GM21423 (cell line): ENCODE measurements around the gene QRFPR.
"Not testable (repeated sequence)": the region's sequence is repeated elsewhere in the genome, so short reads cannot be mapped to it uniquely, and the experiment has no call there.

Experiments used
- ATAC-seq: cut with Tn5 transposase; IDR thresholded peaks from one replicate; pipeline ENCODE4 v1.9.1; 2021; ENCODE audit warnings: mild to moderate bottlenecking, moderate library complexity; ENCODE audit not compliant: unreplicated experiment

Gene QRFPR

DNA sequence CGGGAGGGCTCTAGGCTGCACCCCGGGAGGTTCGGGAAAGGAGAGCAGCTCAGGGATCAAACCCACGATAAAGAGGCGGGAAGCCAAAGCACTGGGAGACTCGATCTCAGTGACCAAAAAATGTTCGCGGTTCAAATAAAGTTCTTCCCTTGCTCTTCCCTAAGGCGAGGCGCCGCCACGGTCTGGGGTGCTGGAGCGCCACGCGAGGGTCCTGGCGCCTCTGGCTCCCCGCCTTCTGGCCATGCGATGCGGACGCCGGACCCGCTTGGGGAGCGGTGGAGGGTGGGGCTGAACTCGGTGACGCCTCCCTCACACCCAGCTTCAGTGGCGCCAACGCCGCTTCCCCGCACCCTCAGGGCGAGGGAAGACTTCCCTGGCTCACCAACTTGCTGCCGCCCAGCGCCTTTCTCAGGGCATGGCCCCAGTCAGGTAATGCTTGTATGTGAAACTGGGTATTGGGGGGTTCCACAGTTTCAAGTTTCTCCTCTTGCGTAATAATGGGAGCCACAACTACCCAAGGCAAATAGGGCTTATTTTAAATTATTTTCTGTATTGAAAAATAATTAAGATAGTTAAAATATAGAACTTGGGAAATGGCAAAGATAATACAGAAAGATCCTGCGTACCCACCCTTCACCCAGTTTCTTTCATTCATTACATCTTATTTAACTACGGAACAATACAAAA, at the start of gene QRFPR:
QRFPR (minus strand) TSS at position 243 of the 687 bp plus-strand sequence. CDS start 371 bp downstream, outside the sequence.
- ATAC-seq = no peak

DNA sequence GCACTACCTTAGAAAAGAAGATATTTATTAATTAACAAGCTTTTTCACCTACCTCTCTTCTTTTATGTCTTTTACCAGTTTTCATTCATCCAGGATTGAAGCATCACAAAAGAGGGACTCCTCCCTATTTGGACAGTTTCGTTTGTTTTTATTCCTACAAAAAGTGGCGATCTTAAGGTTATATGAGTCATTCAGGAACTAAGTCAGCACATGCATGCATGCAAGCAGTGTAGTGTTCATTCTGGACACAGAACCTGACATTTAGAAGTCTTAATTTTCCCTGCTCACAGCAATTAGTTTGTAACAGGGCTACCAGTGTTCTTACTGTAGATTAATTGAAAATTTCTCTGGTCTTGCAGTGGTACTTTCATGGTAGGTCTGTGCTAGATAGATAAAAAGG, 47.9 kb upstream of the QRFPR start:
- no peak for ATAC-seq

- no peak for ATAC-seq
Measured at GRCh38 chr4:121421594-121421993, 40.8 kb upstream of the QRFPR start.

DNA sequence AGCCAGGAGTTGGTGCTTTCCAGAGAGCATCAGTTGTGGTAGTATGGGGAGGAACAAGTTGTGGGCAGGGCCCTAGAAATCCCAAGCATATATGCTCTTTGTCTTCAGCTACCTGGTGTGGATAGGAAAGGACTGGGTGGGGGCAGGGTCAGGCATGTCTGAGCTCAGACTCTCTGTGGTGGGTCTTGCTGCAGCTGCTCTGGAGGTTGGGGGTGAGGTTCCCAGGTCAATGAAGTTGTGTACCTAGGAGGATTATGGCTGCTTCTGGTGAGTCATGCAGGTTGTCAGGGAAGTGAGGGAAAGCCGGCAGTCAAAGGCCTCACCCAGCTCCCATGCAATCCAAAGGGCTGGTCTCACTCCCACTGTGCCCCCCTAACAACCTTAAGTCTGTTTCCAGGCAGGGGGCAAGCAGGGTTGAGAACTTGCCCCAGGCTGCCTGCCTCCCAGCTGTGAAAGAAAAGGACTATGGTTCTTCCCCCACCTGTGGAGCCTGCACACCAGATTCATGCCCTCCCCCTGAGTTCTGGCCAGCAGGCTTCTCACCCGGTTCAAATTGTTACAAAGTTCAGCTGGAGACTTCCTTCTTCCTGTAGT, 30.4 kb upstream of the QRFPR start:
- ATAC-seq = no peak

DNA sequence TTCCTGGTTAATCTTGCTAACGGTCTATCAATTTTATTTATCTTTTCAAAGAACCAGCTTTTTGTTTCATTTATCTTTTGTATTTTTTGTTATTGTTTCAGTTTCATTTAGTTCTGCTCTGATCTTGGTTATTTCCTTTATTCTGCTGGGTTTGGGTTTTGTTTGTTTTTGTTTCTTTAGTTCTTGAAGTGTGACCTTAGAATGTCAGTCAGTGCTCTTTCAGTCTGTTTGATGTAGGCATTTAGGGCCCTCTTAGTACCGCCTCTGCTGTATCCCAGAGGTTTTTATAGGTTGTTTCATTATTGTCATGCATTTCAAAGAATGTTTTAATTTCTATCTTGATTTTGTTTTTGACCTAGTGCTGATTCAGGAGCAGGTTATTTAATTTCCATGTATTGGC, 27.7 kb upstream of the QRFPR start:
- not testable (repeated sequence) for ATAC-seq

DNA sequence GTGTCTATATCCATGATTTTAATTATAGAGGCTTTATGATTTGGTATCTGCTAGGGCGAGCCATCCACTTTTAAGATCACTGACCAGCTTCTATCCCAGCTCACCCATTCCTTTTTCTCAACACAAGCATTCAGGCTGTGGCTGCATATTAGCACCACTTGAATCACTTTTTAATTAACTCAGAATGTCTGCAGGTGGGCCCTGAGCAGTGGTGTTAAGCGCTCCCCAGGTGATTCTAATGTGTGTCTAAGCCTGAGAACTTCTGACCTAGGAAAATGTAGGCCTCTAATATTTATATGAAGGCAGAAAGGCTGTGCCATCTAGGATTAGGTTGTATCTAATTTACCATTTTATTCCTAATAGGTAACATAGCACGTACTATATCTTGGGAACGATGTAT, 19.8 kb upstream of the QRFPR start:
- no peak for ATAC-seq

- ATAC-seq = no peak
Measured at GRCh38 chr4:121397941-121398601, 17.3 kb upstream of the QRFPR start.

- ATAC-seq = no peak
Measured at GRCh38 chr4:121397434-121397833, 16.6 kb upstream of the QRFPR start.

DNA sequence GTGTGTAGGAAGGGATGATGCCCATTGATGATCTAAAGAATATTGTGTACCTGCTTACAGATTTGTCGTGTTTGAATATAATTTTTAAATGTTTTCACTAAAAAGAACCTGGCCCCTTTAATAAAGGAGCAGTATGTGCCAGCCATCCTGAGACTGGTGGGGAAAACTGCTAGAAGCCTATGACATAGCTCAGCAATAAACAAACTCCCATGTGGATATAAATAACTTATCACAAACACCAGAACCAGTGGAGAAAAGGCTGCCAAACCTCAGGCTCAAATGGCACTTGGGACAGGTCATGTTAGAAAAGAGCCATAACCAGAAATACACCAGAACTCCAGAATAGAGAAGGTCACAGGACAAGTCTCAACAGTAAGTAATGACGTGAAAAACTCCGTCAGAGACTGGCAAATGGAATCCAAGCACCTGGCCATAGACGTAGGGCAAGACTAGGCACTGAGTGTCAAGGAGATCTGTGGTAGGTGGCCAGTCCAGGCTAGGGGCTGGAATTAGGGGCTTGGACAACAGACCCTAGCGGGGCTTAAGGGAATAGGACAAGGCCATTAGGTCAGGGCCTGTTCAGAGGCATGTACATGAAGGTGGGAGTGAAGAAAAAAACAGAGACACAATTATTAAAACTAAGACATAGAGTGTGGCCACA, 11.7 kb upstream of the QRFPR start:
- ATAC-seq = no peak

DNA sequence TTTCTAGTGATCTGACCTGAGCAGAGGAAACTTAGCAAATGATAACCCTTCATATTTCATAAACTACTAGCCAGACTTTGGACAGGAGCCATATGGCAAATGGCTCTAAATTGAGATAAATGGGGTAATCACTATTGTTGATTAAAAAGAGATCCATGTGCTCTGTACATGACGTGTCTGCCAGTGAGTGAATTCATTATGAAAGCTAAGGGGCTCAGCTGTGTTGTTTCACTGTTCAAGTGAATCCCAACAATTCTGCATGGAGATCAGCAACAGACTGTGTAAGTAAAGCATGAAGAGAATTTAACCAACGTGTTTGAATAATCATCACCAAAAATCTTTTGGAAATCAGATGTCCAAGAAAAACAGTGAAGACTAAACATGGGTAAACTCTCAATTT, 9.5 kb upstream of the QRFPR start:
- no peak for ATAC-seq

- no peak for ATAC-seq
Measured at GRCh38 chr4:121379276-121379675, 1.5 kb downstream of the QRFPR start.

DNA sequence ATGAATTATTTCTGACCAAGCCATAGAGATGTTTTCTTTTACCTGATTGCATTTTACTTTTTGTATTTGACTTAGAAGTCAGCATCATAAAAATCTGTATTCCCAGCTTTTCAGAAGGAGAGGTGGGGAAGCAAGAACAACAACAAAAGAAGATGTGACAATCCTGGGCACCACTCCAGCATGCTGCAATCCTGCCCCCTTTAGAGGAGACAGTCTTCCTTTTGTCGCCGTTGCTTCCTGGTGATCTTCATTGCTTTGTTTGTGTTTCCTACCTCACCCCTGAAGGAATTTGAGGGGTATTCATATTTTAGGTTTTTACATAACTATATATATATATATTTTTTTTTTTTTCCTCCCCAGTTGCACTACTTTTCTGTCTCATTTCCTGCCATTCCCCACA, 3.7 kb downstream of the QRFPR start:
- ATAC-seq = no peak

GRCh38 chr4:121376556-121376955, 4.3 kb downstream of the QRFPR start:
- ATAC-seq = no peak

DNA sequence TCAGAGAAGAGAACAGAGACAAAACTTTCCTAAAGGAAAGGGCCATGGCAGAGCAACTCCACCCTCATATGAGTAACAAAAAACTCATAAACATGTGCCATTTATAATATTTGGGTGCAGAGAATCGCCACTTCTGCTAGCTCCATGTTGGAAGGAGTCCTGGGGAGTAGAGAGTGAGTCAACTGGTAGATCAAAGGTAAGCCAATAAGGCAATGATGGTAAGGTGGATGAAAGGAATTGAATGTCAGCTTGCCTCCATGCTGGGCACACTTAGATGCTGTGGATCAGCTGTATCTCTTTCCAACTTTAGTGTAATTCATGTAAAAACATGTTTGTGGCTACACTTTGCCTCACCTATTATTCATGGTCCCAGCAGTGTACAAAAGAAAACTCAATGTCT, 4.7 kb downstream of the QRFPR start:
- ATAC-seq = no peak

DNA sequence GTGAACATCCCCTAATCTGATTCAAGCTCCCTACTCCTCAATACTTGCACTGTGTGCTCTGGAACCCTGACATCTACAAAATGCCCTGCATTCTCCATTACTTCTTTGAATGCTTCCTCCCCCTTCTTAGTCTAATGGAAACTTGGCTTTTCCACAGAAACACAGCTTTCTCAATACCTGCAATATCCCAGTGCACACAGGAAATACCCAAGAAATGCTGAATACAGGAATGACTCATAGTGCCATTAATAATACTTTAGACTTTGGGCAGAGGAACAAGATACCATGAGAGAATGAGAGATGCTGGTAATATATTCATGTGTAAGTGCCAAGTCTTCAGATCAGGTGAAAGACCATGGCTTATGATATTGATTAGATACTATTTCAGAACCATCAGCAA, 5.6 kb downstream of the QRFPR start:
- ATAC-seq = no peak

DNA sequence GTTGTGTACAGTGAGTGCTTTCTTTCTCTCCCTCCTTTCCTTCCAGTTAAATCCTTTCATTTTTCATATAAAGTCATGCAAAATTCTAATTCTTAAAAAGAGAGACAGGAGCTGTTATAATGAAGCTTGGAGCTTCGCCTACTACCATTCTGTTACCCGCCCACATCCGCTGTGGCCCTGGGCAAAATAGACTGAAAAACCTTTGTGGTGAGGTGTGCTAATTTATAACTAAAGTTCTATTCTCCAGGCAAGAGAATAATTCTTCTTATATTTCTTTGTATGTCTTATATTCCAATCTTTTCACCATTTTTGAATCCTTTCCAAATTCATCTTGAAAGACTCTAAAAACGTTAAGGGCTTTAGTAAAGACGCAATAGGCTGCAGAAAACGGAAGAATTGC, 7.0 kb downstream of the QRFPR start:
- ATAC-seq = no peak

- ATAC-seq = no peak
Measured at GRCh38 chr4:121370729-121371325, 10.0 kb downstream of the QRFPR start.

DNA sequence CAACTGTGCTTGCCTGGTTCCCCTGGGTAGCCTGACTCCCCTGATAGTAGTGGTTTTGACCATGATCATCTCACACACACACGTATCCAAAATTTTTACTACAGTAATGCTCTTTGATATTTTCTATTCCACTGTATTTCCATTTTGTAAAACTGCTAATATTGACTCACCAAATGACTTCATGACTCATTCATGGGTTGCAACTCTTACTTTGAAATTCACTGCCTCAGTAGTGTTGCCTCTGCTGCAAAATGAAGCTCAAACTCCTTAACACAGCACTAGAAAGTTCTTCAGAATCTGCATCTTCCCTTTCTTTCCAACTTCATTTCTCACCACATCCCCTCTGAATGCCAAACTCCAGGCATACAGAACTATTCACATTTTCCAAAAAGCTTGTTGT, 20.3 kb downstream of the QRFPR start:
- ATAC-seq = no peak

DNA sequence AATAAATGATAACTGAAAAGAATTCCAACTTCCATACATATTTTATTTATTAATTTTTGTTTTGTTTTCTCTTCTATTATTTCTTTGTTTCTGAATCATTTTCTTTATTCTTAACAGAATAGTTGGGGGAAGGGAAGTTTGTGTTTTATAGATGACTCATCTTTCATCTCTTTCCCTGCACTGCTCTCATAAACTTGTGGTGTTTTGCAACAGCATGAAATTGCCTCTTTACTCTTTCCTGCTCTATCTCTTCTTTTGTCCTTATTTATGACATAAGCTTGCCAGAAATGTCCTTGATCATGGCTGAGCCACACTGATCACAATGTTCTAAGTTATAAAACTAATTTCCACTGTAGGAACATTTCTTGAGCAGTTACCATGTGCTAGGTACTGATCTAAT, 22.3 kb downstream of the QRFPR start:
- ATAC-seq = no peak

- ATAC-seq = no peak
Measured at GRCh38 chr4:121353213-121353612, 27.6 kb downstream of the QRFPR start.

- ATAC-seq = no peak
Measured at GRCh38 chr4:121344098-121344497, 36.7 kb downstream of the QRFPR start.
